HepG2 (cell line): Measurements from ENCODE around the gene ZBTB43. TPM values are rescaled to one million over a fixed set of nuclear protein-coding genes. Genes with fewer than 3 reads are reported as not detected.
A peak's percentile ranks its signal among the peaks of the same experiment; 100 is the strongest.

ENCODE experiments used
- FOXP4 ChIP-seq: sonication (generic); formaldehyde crosslinking; IDR thresholded peaks from 2 replicates; pipeline ENCODE4 v1.4.0; 2020; ENCODE audit warnings: missing genetic modification reagents
- GFI1 ChIP-seq: sonication (generic); formaldehyde crosslinking; IDR thresholded peaks from 2 replicates; pipeline ENCODE4 v1.5.0; 2020; ENCODE audit warnings: missing genetic modification reagents, mild to moderate bottlenecking, borderline replicate concordance
- HDAC1 ChIP-seq: sonication (generic); formaldehyde crosslinking; IDR thresholded peaks from 2 replicates; pipeline ENCODE4 v1.5.1; 2020; ENCODE audit warnings: mild to moderate bottlenecking, missing genetic modification reagents
- ISL2 ChIP-seq: sonication (generic); formaldehyde crosslinking; IDR thresholded peaks from 2 replicates; pipeline ENCODE4 v1.5.0; 2020; ENCODE audit warnings: missing genetic modification reagents
- MAZ ChIP-seq, 2 experiments: sonication (generic) in 1 of 2; formaldehyde crosslinking in 1 of 2; IDR thresholded peaks; 2 replicates each; pipeline versions ENCODE4 v1.5.0 to v1.6.1; 2012 to 2020; ENCODE audit warnings: low read depth in 2 of 2, mild to moderate bottlenecking in 2 of 2, borderline replicate concordance in 1 of 2, improper control_type of control experiment in 1 of 2, low read length in 1 of 2, missing genetic modification reagents in 1 of 2, moderate library complexity in 1 of 2
- MTA1 ChIP-seq: sonication (generic); formaldehyde crosslinking; IDR thresholded peaks from 2 replicates; pipeline ENCODE4 v1.4.0; 2020; ENCODE audit warnings: missing genetic modification reagents, mild to moderate bottlenecking, borderline replicate concordance
- POLR2AphosphoS5 ChIP-seq: IDR thresholded peaks from 2 replicates; pipeline ENCODE4 v1.6.1; 2012; ENCODE audit warnings: low read depth, low read length
- TBX2 ChIP-seq: sonication (generic); formaldehyde crosslinking; IDR thresholded peaks from 2 replicates; pipeline ENCODE4 v1.5.0; 2020; ENCODE audit warnings: missing genetic modification reagents, mild to moderate bottlenecking, borderline replicate concordance
- TCF12 ChIP-seq, 2 experiments: fragments of 450-650 bp in 1 of 2; sonication (generic) in 1 of 2; formaldehyde crosslinking in 1 of 2; IDR thresholded peaks; 2 replicates each; pipeline versions ENCODE4 v1.6.1 to v1.8.0; 2017 to 2022; ENCODE audit warnings: antibody characterized with exemption in 1 of 2, mild to moderate bottlenecking in 1 of 2, missing genetic modification reagents in 1 of 2, moderate library complexity in 1 of 2
- ZMYM4 ChIP-seq: sonication (generic); formaldehyde crosslinking; IDR thresholded peaks from 2 replicates; pipeline ENCODE4 v1.8.1; 2023; ENCODE audit warnings: mild to moderate bottlenecking, missing genetic modification reagents
- ZNF225 ChIP-seq: sonication (generic); formaldehyde crosslinking; IDR thresholded peaks from 2 replicates; pipeline ENCODE4 v1.4.0; 2020; ENCODE audit warnings: mild to moderate bottlenecking, missing genetic modification reagents
- ZNF274 ChIP-seq: sonication (generic); formaldehyde crosslinking; IDR thresholded peaks from 2 replicates; pipeline ENCODE4 v1.5.1; 2020; ENCODE audit warnings: mild to moderate bottlenecking, missing genetic modification reagents
- ZNF768 ChIP-seq: sonication (generic); formaldehyde crosslinking; IDR thresholded peaks from 2 replicates; pipeline ENCODE4 v1.4.0; 2020; ENCODE audit warnings: missing genetic modification reagents
- ZNF790 ChIP-seq: sonication (generic); formaldehyde crosslinking; IDR thresholded peaks from 2 replicates; pipeline ENCODE4 v1.8.0; 2022; ENCODE audit warnings: missing genetic modification reagents, mild to moderate bottlenecking, borderline replicate concordance
- polyA plus RNA-seq, 8 experiments: library from polyadenylated mRNA; depleted of rRNA in 3 of 8; stranded (reverse) in 7 of 8; unstranded in 1 of 8; fragments of >200 nt; fragmentation: Illumina TruSeq in 4 of 8; extraction: Trizol in 4 of 8; gene quantifications; 2 replicates each; pipeline versions ENCODE4 v1.2.1 to v1.2.3, GENCODE V29; 2011 to 2016; ENCODE audit warnings: low read depth in 4 of 8, missing spikeins in 1 of 8, mixed read lengths in 1 of 8; ENCODE audit not compliant: insufficient read depth in 1 of 8
- total RNA-seq, 5 experiments: library from RNA; depleted of rRNA; stranded (reverse); fragments of >200 nt; fragmentation: Illumina TruSeq; extraction: Trizol; gene quantifications; 2 replicates each; pipeline ENCODE4 v1.2.3, GENCODE V29; 2016; ENCODE audit warnings: low read depth in 1 of 5
- TF ChIP-seq, protein P1 (sequence below): sonication (generic); formaldehyde crosslinking; IDR thresholded peaks from 2 replicates; pipeline ENCODE4 v1.5.1; 2020; ENCODE audit warnings: mild to moderate bottlenecking, missing genetic modification reagents, borderline replicate concordance
- TF ChIP-seq, protein P2 (sequence below): sonication (generic); formaldehyde crosslinking; IDR thresholded peaks from 2 replicates; pipeline ENCODE4 v1.4.0; 2020; ENCODE audit warnings: missing genetic modification reagents
- TF ChIP-seq, protein P3 (sequence below): sonication (generic); formaldehyde crosslinking; IDR thresholded peaks from 2 replicates; pipeline ENCODE4 v1.5.0; 2020; ENCODE audit warnings: mild to moderate bottlenecking, missing genetic modification reagents, borderline replicate concordance

The ZBTB43 gene
- total and polyA plus RNA-seq, 2 of the 13 experiments (the other 11 are each of a cell fraction or from before 2014, with no cell fraction given): 7.1 to 31.4 TPM

DNA sequence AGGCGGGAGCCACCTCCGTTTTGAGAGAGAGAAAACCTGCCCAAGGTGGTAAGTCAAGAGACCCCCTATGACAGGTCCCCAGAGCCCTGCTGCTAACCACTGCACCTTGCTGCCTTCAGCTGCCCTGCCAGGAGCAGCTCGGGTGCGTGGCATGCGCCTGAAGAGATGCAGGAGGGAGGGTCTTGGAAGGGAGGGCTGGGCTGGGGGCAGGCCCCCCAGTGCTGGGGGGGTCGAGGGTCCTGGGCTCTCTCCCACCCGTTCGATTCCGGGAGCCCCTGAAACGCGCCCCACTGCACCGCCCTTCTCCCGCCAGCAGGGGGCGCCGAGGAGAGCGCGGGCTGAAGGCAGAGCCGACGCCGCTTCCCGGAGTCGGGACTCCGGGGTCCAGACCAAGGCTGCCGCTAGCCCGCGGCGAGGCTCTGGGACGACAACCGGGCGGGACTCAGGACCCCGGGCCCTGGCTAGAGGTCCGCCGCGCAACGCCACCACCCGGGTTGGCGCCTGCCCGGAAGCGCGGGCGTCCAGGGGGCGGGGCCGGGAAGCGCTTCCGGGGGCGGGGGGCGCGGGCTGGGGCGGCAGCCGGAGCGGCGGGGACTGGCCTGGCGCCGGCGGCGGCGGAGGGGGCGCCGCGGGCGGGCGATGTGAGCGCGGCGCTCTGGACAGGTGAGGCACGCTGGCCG is 55.4 kb downstream of the ZBTB43 start, which contains the start of gene ZBTB34 (continued):
- TF ChIP-seq, protein P1, sequence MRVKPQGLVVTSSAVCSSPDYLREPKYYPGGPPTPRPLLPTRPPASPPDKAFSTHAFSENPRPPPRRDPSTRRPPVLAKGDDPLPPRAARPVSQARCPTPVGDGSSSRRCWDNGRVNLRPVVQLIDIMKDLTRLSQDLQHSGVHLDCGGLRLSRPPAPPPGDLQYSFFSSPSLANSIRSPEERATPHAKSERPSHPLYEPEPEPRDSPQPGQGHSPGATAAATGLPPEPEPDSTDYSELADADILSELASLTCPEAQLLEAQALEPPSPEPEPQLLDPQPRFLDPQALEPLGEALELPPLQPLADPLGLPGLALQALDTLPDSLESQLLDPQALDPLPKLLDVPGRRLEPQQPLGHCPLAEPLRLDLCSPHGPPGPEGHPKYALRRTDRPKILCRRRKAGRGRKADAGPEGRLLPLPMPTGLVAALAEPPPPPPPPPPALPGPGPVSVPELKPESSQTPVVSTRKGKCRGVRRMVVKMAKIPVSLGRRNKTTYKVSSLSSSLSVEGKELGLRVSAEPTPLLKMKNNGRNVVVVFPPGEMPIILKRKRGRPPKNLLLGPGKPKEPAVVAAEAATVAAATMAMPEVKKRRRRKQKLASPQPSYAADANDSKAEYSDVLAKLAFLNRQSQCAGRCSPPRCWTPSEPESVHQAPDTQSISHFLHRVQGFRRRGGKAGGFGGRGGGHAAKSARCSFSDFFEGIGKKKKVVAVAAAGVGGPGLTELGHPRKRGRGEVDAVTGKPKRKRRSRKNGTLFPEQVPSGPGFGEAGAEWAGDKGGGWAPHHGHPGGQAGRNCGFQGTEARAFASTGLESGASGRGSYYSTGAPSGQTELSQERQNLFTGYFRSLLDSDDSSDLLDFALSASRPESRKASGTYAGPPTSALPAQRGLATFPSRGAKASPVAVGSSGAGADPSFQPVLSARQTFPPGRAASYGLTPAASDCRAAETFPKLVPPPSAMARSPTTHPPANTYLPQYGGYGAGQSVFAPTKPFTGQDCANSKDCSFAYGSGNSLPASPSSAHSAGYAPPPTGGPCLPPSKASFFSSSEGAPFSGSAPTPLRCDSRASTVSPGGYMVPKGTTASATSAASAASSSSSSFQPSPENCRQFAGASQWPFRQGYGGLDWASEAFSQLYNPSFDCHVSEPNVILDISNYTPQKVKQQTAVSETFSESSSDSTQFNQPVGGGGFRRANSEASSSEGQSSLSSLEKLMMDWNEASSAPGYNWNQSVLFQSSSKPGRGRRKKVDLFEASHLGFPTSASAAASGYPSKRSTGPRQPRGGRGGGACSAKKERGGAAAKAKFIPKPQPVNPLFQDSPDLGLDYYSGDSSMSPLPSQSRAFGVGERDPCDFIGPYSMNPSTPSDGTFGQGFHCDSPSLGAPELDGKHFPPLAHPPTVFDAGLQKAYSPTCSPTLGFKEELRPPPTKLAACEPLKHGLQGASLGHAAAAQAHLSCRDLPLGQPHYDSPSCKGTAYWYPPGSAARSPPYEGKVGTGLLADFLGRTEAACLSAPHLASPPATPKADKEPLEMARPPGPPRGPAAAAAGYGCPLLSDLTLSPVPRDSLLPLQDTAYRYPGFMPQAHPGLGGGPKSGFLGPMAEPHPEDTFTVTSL: 0 out of 2 replicates have a peak, but pooled peaks have one; percentile 11
- TF ChIP-seq GFI1 (CRISPR knock-in tag) (peak; percentile 40; the same call in 1 of the 2 replicates), POLR2AphosphoS5 (peak; percentile 54), ZNF225 (CRISPR knock-in tag) (no peak), TCF12 (IDR thresholded peaks at IDR 0.05) (no peak), TCF12 (CRISPR knock-in tag; IDR thresholded peaks at IDR 0.05) (peak; percentile 66; the same call in 1 of the 2 replicates), ZNF274 (CRISPR knock-in tag) (peak; percentile 44; the same call in 1 of the 2 replicates), ZMYM4 (0 out of 2 replicates have a peak, but pooled peaks have one; percentile 37), ZNF768 (peak; percentile 75), ZNF790 (CRISPR knock-in tag) (peak; percentile 44; the same call in 1 of the 2 replicates), TBX2 (CRISPR knock-in tag) (peak; percentile 44; the same call in 1 of the 2 replicates), HDAC1 (CRISPR knock-in tag) (peak; percentile 52; the same call in 1 of the 2 replicates), ISL2 (CRISPR knock-in tag) (0 out of 2 replicates have a peak, but pooled peaks have one; percentile 27), MTA1 (CRISPR knock-in tag) (peak; percentile 66; the same call in 1 of the 2 replicates), FOXP4 (CRISPR knock-in tag) (0 out of 2 replicates have a peak, but pooled peaks have one; percentile 11), MAZ (IDR thresholded peaks at IDR 0.05; ENCODE audit: borderline replicate concordance, low read depth, low read length) (no peak; the same call in 1 of the 2 replicates), MAZ (CRISPR knock-in tag; IDR thresholded peaks at IDR 0.05; ENCODE audit: low read depth) (peak; percentile 27; the same call in 1 of the 2 replicates)
- TF ChIP-seq, protein P2, sequence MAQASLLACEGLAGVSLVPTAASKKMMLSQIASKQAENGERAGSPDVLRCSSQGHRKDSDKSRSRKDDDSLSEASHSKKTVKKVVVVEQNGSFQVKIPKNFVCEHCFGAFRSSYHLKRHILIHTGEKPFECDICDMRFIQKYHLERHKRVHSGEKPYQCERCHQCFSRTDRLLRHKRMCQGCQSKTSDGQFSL (CRISPR knock-in tag): no peak
- TF ChIP-seq, protein P3, sequence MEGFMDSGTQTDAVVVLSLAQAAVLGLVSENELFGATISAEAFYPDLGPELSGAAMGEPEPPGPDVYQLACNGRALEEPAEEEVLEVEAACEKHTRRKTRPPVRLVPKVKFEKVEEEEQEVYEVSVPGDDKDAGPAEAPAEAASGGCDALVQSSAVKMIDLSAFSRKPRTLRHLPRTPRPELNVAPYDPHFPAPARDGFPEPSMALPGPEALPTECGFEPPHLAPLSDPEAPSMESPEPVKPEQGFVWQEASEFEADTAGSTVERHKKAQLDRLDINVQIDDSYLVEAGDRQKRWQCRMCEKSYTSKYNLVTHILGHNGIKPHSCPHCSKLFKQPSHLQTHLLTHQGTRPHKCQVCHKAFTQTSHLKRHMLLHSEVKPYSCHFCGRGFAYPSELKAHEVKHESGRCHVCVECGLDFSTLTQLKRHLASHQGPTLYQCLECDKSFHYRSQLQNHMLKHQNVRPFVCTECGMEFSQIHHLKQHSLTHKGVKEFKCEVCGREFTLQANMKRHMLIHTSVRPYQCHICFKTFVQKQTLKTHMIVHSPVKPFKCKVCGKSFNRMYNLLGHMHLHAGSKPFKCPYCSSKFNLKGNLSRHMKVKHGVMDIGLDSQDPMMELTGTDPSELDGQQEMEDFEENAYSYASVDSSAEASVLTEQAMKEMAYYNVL (CRISPR knock-in tag): peak; percentile 72; the same call in 1 of the 2 replicates
